GM10266 (cell line): ENCODE data around the gene ACVR1B.
A peak's percentile ranks its signal among the peaks of the same experiment; 100 is the strongest.

Experiments used
- DNase-seq: peaks from one replicate; pipeline ENCODE4 v3.0.0; 2012; ENCODE audit errors: extremely low spot score
- CTCF ChIP-seq: IDR thresholded peaks from 2 replicates; pipeline ENCODE4 v1.5.1; 2012; ENCODE audit warnings: mild to moderate bottlenecking, low read depth; ENCODE audit not compliant: control insufficient read depth, insufficient read depth; ENCODE audit errors: missing control alignments

Gene ACVR1B

GRCh38 chr12:52011602-52012214 is 60.2 kb downstream of the ACVR1B start:
- TF ChIP-seq CTCF, result no peak

GRCh38 chr12:52013626-52014310 is 62.3 kb downstream of the ACVR1B start:
- no peak for TF ChIP-seq CTCF
- peak; percentile 25 for DNase-seq

More at GRCh38 chr12:52011602-52012214, 60.2 kb downstream of the ACVR1B start:
- no peak for DNase-seq

GRCh38 chr12:52014567-52015530 is 63.4 kb downstream of the ACVR1B start:
- TF ChIP-seq CTCF, result no peak
- DNase-seq, result no peak

GRCh38 chr12:52015532-52016041 is 64.1 kb downstream of the ACVR1B start:
- no peak for TF ChIP-seq CTCF
- no peak for DNase-seq

- no peak for DNase-seq
- TF ChIP-seq CTCF, result no peak
These were observed 67.1 kb downstream of the ACVR1B start for GRCh38 chr12:52018433-52019112.

- no peak for DNase-seq
- no peak for TF ChIP-seq CTCF
These were observed 67.7 kb downstream of the ACVR1B start for GRCh38 chr12:52019113-52019770.
